Stimulated activated CD4-positive, alpha-beta T cell treated with anti-CD3 and anti-CD28 coated beads, Interleukin-1b, Interleukin-23, amount 100 ng/mL, for 4 hours (primary cell): ENCODE results near the gene AOC3.
"Not testable (repeated sequence)": the region's sequence is repeated elsewhere in the genome, so short reads cannot be mapped to it uniquely, and the experiment has no call there.

Experiments used
- DNase-seq, 2 donors: peaks; one replicate each; pipeline ENCODE4 v3.0.0-alpha.2; 2020; ENCODE audit warnings: low read depth in 2 of 2

Gene AOC3

DNA sequence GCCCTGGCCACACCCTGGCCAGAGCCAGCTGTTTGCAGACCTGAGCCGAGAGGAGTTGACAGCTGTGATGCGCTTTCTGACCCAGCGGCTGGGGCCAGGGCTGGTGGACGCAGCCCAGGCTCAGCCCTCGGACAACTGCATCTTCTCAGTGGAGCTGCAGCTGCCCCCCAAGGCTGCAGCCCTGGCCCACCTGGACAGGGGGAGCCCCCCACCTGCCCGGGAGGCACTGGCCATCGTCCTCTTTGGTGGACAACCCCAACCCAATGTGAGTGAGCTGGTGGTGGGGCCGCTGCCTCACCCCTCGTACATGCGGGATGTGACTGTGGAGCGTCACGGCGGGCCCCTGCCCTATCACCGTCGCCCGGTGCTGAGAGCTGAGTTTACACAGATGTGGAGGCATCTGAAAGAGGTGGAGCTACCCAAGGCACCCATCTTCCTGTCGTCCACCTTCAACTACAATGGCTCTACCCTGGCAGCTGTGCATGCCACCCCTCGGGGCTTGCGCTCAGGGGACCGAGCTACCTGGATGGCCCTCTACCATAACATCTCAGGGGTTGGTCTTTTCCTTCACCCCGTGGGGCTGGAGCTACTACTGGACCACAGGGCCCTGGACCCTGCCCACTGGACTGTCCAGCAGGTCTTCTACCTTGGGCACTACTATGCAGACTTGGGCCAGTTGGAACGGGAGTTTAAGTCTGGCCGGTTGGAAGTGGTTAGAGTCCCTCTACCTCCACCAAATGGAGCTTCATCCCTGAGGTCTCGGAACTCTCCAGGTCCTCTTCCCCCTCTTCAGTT, 6.0 kb upstream of the AOC3 start:
- no peak for DNase-seq

DNA sequence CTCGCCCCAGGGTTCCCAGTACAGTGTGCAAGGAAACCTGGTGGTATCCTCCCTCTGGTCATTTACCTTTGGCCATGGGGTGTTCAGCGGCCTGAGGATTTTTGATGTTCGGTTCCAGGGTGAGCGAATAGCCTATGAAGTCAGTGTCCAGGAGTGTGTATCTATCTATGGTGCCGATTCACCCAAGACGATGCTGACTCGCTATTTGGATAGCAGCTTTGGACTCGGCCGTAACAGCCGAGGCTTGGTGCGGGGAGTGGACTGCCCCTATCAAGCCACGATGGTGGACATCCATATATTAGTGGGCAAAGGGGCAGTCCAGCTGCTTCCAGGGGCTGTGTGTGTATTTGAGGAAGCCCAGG, 5.5 kb upstream of the AOC3 start:
- DNase-seq = no peak

DNA sequence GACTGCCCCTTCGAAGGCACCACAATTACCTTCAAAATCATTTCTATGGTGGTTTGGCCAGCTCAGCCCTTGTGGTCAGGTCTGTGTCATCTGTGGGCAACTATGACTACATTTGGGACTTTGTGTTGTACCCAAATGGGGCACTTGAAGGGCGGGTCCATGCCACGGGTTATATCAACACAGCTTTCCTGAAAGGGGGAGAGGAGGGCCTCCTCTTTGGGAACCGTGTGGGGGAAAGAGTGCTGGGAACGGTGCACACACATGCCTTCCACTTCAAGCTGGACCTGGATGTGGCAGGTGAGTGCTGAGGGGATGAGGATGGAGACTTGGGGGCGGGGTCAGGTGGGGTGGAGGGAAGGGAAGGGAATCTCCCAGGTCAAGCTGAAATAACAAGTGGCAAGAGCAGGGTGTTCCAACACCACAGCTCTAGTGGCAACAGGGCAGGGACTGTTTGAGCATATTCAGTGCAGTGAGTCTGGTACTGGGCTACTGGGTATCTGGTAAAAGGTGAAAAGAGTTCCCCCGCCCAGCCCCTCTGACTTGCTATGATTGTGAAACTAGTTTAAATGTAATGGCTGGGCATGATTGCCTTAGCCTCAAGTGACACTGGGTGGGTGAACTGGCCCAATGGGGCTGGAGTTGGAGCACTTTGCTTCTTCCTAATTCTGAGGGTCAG, 4.9 kb upstream of the AOC3 start:
- DNase-seq = no peak

DNA sequence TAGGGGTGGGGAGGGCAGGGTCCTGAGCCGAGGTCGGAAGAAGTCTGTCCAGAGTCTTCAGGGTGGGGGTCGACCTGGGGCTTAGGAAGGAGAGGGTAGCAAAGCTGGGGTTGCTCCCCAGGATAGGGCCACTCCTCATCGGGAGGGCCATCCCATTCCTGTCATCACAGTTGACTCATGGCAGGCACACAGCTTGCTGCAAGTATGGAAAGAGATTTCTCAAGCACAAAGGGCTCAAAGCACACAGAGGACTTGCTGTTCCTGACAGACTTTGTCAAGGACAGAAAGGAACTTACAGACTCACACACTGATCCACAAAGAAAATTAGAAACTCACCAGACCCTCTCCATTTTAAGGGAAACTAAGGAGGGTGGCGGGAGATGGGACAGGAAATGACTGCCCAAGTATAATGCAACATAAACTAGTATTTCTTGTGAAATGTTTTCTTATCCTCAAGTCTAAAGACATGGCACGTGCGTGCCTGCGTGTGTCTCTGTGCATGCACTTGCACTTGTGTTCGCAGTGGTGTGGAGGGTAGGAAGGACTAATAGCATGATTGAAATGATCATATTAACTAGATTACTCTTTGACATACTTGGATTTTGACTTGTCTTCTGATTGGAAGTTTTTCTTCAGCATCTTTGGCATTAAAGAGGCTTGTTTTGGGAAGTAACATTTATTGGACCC, 4.3 kb upstream of the AOC3 start:
- DNase-seq = no peak

DNA sequence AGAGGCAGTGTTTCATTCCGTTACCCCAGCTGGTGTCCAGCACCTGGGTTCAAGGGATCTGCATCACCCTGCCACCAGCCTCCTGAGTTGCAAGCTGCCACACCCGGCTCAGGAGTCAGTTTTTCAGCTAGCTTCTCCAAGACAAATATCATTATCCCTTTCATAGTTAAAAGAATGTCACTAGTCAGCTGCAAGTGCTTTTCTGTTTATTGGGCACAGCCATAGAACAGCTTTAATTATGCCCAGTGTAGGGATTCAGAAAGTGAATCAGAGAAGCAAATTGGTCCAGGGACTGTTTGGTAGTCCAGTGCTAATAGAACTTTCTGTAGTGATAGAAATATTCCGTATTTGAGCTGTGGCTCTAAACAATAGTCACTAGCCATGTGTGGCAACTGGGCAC, 2.9 kb upstream of the AOC3 start:
- DNase-seq = no peak

- DNase-seq = no peak
Observed at GRCh38 chr17:42849031-42849430, 2.0 kb upstream of the AOC3 start.

GRCh38 chr17:42849451-42850181, 1.4 kb upstream of the AOC3 start:
- no peak for DNase-seq

DNA sequence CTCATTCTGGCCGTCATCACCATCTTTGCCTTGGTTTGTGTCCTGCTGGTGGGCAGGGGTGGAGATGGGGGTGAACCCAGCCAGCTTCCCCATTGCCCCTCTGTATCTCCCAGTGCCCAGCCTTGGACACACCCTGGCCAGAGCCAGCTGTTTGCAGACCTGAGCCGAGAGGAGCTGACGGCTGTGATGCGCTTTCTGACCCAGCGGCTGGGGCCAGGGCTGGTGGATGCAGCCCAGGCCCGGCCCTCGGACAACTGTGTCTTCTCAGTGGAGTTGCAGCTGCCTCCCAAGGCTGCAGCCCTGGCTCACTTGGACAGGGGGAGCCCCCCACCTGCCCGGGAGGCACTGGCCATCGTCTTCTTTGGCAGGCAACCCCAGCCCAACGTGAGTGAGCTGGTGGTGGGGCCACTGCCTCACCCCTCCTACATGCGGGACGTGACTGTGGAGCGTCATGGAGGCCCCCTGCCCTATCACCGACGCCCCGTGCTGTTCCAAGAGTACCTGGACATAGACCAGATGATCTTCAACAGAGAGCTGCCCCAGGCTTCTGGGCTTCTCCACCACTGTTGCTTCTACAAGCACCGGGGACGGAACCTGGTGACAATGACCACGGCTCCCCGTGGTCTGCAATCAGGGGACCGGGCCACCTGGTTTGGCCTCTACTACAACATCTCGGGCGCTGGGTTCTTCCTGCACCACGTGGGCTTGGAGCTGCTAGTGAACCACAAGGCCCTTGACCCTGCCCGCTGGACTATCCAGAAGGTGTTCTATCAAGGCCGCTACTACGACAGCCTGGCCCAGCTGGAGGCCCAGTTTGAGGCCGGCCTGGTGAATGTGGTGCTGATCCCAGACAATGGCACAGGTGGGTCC, 607 bp downstream of the AOC3 start:
- DNase-seq = not testable (repeated sequence)

DNA sequence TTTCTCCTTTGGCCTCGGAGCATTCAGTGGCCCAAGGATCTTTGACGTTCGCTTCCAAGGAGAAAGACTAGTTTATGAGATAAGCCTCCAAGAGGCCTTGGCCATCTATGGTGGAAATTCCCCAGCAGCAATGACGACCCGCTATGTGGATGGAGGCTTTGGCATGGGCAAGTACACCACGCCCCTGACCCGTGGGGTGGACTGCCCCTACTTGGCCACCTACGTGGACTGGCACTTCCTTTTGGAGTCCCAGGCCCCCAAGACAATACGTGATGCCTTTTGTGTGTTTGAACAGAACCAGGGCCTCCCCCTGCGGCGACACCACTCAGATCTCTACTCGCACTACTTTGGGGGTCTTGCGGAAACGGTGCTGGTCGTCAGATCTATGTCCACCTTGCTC, 1.4 kb downstream of the AOC3 start:
- DNase-seq = no peak

DNA sequence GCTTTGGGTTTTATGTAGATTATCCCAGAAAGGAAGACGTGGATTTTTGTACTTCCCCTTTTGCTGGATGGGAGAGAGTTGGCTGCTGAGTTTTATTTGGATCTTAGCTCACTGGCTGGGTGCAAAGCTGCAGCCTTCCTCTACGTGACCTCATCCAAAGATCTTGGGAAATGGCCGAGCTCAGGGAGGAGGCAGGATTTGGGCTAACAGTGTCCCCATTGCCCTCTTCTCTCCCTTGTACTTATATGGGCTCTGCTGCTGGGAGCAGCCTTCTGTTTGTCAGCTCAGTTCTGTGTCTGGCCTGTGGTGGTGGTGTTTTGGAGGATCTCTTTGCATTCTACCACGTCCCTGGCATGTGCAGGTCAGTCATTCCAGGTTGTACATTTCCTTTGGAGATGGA, 2.0 kb downstream of the AOC3 start:
- no peak for DNase-seq

DNA sequence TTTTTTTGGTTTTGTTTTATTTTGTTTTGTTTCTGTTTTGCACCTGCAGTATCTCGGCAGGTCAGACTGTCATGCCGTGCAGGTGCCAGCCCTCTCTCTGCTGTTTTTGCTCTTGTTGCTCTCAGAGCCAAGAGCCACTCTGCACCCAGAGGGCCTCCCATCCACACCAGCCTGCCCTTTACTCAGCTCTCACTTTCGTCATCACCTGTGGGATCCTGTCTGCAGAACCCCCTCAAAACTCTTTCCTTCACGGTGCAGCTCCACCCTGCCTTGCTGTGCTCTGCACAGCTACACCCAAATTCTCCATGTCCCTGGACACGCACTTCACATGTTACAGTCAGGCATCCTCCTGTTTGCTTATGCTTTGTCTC, 2.6 kb downstream of the AOC3 start:
- DNase-seq = no peak

- no peak for DNase-seq
Observed at GRCh38 chr17:42853968-42854790, 3.2 kb downstream of the AOC3 start.

GRCh38 chr17:42855048-42855596, 4.1 kb downstream of the AOC3 start:
- DNase-seq = no peak

GRCh38 chr17:42856093-42856492, 5.1 kb downstream of the AOC3 start:
- DNase-seq = not testable (repeated sequence)

- not testable (repeated sequence) for DNase-seq
Observed at GRCh38 chr17:42856516-42856915, 5.5 kb downstream of the AOC3 start.

DNA sequence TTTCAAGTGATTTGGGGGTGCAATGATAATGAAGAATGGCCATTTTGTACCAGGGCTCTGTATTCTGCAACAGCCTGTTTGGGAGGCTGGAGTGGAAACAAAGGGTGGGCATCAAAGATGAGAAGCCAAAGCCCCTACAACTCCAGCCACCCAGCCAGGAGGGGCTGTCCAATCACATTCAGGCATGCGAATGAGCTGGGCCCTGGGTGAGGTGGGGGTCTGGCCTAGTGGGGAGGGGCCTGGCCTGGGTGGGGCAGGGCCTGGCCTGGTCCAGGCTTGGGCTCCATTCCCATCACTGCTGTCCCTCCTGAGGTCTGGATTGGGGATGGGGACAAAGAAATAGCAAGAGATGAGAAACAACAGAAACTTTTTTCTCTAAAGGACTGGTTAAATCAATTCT, 6.4 kb downstream of the AOC3 start:
- no peak for DNase-seq

DNA sequence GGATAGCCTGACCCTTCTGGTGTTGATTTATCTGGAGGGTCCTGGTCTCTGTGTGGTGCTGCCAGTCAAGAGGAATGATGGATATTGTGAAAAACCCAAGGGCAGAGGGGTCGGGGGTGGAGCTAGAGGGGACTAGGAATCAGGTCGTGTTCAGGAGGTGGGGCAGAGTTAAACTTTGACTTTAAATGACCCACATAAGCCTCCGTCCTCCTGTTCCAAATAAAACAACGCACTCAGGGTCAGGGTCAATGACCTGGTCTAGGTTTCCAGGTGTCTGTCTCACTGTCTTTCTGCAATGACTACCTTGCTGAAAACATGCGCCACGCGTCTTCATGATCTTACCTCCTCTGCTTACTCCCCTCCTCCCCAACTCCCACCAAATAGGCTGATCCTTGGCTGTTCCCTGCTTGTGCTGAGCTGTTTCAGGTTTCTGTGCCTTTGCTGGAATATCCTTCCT, 14.7 kb downstream of the AOC3 start:
- DNase-seq = no peak

GRCh38 chr17:42866216-42866615, 15.2 kb downstream of the AOC3 start:
- DNase-seq = no peak

DNA sequence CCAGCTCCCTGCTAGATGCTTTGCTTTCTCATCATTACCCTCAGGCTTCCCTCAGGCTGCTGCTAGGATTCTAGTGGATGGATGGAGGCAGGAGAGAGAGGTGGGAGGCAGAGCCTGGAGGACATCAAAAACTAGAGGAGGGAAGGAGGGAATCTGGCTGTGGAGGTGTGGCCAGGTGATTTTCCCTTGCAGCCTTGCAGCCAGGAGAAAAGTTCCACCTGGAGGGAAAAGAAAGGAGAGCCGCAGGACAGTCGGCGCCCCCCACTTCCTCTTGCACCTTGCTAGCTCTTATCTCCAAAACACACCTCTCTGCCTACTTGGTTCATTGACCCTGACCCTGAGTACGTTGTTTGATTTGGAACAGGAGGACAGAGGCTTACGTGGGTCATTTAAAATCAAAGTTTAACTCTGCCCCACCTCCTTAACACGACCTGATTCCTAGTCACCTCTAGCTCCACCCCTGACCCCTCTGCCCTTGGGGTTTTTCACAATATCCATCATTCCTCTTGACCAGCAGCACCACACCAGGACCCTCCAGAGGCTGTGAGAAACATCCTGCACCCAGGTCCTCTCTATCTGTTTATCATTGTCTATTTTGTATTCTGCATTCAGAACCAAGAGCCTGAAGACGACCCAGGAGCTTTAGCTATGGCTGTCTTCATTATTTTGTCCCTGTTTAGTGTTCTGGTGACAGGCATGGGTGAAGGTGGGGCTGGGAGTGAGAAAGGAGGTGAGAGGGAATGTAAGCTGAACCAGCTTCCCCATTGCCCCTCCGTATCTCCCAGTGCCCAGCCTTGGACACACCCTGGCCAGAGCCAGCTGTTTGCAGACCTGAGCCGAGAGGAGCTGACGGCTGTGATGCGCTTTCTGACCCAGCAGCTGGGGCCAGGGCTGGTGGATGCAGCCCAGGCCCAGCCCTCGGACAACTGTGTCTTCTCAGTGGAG, 15.9 kb downstream of the AOC3 start:
- no peak for DNase-seq
